NCI-H748 (cell line): ENCODE data around the gene SLC35A1.
"Not testable (repeated sequence)": the region's sequence is repeated elsewhere in the genome, so short reads cannot be mapped to it uniquely, and the experiment has no call there.

Source experiments
- DNase-seq: peaks from one replicate; lab custom pipeline; 2025; ENCODE audit not compliant: unreplicated experiment; lab: John Stamatoyannopoulos, UW

SLC35A1 gene

GRCh38 chr6:87472525-87473418 is at the start of gene SLC35A1:
TSS of gene SLC35A1 (plus strand) at chr6:87472974. CDS start at chr6:87473004, 30 bp downstream.
- peak; percentile 88 for DNase-seq

- no peak for DNase-seq
These were observed 46.0 kb upstream of the SLC35A1 start for GRCh38 chr6:87426789-87427188.

- no peak for DNase-seq
These were observed 42.3 kb upstream of the SLC35A1 start for GRCh38 chr6:87430499-87430898.

GRCh38 chr6:87431263-87431662 is 41.5 kb upstream of the SLC35A1 start:
- no peak for DNase-seq

- DNase-seq, result no peak
These were observed 36.3 kb upstream of the SLC35A1 start for GRCh38 chr6:87436435-87436834.

- DNase-seq, result no peak
These were observed 31.1 kb upstream of the SLC35A1 start for GRCh38 chr6:87441711-87442110.

- no peak for DNase-seq
These were observed 28.4 kb upstream of the SLC35A1 start for GRCh38 chr6:87444362-87444761.

- no peak for DNase-seq
These were observed 7.7 kb upstream of the SLC35A1 start for GRCh38 chr6:87465051-87465450.

- DNase-seq, result peak; percentile 74
These were observed 687 bp downstream of the SLC35A1 start for GRCh38 chr6:87473419-87473903.

- no peak for DNase-seq
These were observed 9.2 kb downstream of the SLC35A1 start for GRCh38 chr6:87481931-87482330.

- DNase-seq, result no peak
These were observed 9.6 kb downstream of the SLC35A1 start for GRCh38 chr6:87482366-87482765.

GRCh38 chr6:87483929-87484328 is 11.2 kb downstream of the SLC35A1 start:
- peak; percentile 5 for DNase-seq

GRCh38 chr6:87484491-87484890 is 11.7 kb downstream of the SLC35A1 start:
- no peak for DNase-seq

- DNase-seq, result no peak
These were observed 14.8 kb downstream of the SLC35A1 start for GRCh38 chr6:87487555-87487954.

GRCh38 chr6:87489326-87489725 is 16.6 kb downstream of the SLC35A1 start:
- DNase-seq, result not testable (repeated sequence)

- no peak for DNase-seq
These were observed 22.1 kb downstream of the SLC35A1 start for GRCh38 chr6:87494761-87495422.

GRCh38 chr6:87498048-87498447 is 25.3 kb downstream of the SLC35A1 start:
- DNase-seq, result no peak

- DNase-seq, result peak; percentile 43
These were observed 29.2 kb downstream of the SLC35A1 start for GRCh38 chr6:87501809-87502572.

GRCh38 chr6:87504441-87504840 is 31.7 kb downstream of the SLC35A1 start:
- no peak for DNase-seq

- DNase-seq, result no peak
These were observed 42.1 kb downstream of the SLC35A1 start for GRCh38 chr6:87514831-87515230.

- no peak for DNase-seq
These were observed 45.7 kb downstream of the SLC35A1 start for GRCh38 chr6:87518453-87518852.
